ENCODE measurements around the gene CLTB. TPM values are rescaled to one million over a fixed set of nuclear protein-coding genes. Genes with fewer than 3 reads are reported as not detected.

Gene CLTB
- total and polyA plus RNA-seq, 2 of the 13 experiments (the other 11 are each of a cell fraction or from before 2014, with no cell fraction given) = 23.3 to 33.8 TPM

DNA sequence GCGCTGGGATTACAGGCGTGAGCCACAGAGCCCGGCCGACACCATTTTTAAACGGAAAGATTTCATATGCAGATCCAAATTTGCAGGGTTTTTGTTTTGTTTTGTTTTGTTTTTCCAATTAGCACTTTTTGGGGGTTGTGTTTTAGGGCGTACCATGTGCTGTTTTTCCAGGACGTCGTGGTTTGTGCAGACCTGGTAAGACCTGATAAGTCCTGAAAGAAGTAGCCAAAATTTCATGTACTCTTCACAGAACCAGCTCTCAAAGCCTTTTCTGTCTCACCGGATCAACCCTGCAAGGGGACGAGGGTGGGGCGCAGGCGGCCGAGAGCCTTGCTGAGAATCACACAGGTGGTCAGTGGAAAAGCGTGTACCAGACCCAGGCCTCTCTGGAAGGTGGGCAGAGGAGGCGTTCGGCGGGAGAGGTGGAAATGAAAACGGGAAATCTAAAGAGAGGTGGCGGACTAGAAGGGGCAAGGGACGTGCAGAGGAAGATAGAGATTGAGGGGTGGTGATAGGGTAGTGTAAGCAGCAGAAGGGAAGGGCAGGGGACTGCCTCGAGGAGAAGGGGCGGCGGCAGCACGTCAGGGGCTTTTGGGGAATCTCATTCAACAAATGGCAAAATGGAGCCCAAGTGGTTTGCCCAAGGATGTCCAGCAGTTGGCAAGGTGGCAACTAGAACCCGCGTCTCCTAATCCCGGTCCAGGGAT is 30.7 kb upstream of the CLTB start (continued):
- TF ChIP-seq ZNF687 (CRISPR knock-in tag; IDR thresholded peaks at IDR 0.05) = peak; percentile 19
- TF ChIP-seq, protein P1, sequence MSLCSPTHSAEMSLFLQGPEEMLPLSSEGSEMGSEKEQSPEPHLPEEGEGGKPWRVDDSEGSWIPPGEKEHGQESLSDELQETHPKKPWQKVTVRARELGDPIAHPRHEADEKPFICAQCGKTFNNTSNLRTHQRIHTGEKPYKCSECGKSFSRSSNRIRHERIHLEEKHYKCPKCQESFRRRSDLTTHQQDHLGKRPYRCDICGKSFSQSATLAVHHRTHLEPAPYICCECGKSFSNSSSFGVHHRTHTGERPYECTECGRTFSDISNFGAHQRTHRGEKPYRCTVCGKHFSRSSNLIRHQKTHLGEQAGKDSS (CRISPR knock-in tag; IDR thresholded peaks at IDR 0.05; ENCODE audit: borderline replicate concordance, low read depth) = 0 out of 2 replicates have a peak, but pooled peaks have one; percentile 16
- TF ChIP-seq CEBPB (IDR thresholded peaks at IDR 0.05; ENCODE audit: borderline replicate concordance, low read depth, low read length) = no peak
- no peak for TF ChIP-seq PPARG (CRISPR knock-in tag; conservative IDR thresholded peaks at IDR 0.05)

DNA sequence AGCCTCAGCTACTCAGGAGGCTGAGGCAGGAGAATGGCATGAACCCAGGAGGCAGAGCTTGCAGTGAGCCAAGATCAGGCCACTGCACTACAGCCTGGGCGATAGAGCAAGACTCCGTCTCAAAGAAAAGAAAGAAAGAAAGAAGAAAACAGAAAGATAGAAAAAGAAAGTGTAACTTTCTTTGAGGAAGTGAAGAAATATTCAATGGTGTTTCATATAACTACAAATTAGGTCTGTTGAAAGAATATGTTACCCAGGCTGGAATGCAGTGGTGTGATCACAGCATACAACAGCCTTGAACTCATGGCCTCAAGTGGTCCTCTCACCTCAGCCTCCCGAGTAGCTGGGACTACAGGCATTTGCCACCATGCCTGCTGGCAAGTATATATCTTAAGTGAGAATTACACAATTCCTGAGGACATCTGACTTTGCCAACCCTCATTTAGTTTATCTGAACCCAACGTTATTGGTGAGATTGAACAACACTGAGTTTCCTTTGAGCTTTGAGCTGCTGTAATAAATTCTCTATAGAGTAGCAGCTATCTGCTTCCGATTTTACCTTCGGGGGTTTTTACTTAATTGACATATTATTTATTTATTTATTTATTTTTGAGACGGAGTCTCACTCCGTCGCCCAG is 29.8 kb upstream of the CLTB start:
- no peak overlapping the region for H3K27ac ChIP-seq (ENCODE audit: extremely low read length, insufficient read depth, low read length)
- H3K4me1 ChIP-seq (ENCODE audit: insufficient read depth, low read length) = peaks cover 49% of the 10 kb centered on the region
- H3K36me3 ChIP-seq (replicated peaks in 1 of 2; ENCODE audit: control insufficient read depth in 1 of 2, insufficient read depth in 2 of 2, low read length in 2 of 2) = no peaks in the 10 kb centered on the region
- WGBS (ENCODE audit: low lambda C conversion rate) = 93% methylated on average over 8 of the region's 9 CpGs
- H2AFZ ChIP-seq (ENCODE audit: low read length) = no peak overlapping the region
- in situ Hi-C loops (cut with HindIII; ENCODE audit: extremely low pct_ligation_motif_present, low pct_unique_long_range_greater_than_20kb) = loop anchor here (25.0 kb wide), 1 partner anchor 584 kb away; the partner anchor contains the start of gene CPLX2
- H3K9ac ChIP-seq (ENCODE audit: insufficient read depth, low read depth, low read length) = no peak overlapping the region
- TF ChIP-seq TP53 (CRISPR knock-in tag; conservative IDR thresholded peaks at IDR 0.05) = no peak
- TF ChIP-seq, protein P2, sequence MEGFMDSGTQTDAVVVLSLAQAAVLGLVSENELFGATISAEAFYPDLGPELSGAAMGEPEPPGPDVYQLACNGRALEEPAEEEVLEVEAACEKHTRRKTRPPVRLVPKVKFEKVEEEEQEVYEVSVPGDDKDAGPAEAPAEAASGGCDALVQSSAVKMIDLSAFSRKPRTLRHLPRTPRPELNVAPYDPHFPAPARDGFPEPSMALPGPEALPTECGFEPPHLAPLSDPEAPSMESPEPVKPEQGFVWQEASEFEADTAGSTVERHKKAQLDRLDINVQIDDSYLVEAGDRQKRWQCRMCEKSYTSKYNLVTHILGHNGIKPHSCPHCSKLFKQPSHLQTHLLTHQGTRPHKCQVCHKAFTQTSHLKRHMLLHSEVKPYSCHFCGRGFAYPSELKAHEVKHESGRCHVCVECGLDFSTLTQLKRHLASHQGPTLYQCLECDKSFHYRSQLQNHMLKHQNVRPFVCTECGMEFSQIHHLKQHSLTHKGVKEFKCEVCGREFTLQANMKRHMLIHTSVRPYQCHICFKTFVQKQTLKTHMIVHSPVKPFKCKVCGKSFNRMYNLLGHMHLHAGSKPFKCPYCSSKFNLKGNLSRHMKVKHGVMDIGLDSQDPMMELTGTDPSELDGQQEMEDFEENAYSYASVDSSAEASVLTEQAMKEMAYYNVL (CRISPR knock-in tag; IDR thresholded peaks at IDR 0.05; ENCODE audit: borderline replicate concordance) = no peak
- TF ChIP-seq SNAI1 (CRISPR knock-in tag; IDR thresholded peaks at IDR 0.05; ENCODE audit: borderline replicate concordance) = no peak
- no peak for TF ChIP-seq CHD2 (IDR thresholded peaks at IDR 0.05; ENCODE audit: low read depth, low read length)
- TF ChIP-seq, protein P3, sequence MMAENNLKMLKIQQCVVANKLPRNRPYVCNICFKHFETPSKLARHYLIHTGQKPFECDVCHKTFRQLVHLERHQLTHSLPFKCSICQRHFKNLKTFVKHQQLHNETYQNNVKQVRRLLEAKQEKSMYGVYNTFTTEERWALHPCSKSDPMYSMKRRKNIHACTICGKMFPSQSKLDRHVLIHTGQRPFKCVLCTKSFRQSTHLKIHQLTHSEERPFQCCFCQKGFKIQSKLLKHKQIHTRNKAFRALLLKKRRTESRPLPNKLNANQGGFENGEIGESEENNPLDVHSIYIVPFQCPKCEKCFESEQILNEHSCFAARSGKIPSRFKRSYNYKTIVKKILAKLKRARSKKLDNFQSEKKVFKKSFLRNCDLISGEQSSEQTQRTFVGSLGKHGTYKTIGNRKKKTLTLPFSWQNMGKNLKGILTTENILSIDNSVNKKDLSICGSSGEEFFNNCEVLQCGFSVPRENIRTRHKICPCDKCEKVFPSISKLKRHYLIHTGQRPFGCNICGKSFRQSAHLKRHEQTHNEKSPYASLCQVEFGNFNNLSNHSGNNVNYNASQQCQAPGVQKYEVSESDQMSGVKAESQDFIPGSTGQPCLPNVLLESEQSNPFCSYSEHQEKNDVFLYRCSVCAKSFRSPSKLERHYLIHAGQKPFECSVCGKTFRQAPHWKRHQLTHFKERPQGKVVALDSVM (CRISPR knock-in tag; IDR thresholded peaks at IDR 0.05) = peak; percentile 73
- no peak overlapping the region for H3K4me2 ChIP-seq (ENCODE audit: low read depth, low read length)
- peaks cover 2% of the 10 kb centered on the region; the same call in 1 of the 2 replicates for H4K20me1 ChIP-seq (ENCODE audit: insufficient read depth, low read length)
- ChIA-PET CTCF (ENCODE audit: low intra/inter-chr PET ratio, low total read pairs) (no interaction called here), POLR2A (interaction anchor here (1.7 kb wide), 1 partner anchor 29 kb away, joined by 9 read pairs; the partner anchor contains the start of gene CLTB)
- peaks cover 26% of the 10 kb centered on the region for H3K79me2 ChIP-seq (ENCODE audit: insufficient read depth, low read length)
- FAIRE-seq (no peak), DNase-seq (ENCODE audit: low spot score) (no peak), ATAC-seq (no peak)
- intact Hi-C loops (cut with micrococcal nuclease; ENCODE audit: unreplicated experiment) = no loop called here
- H3K4me3 ChIP-seq (replicated peaks in 1 of 3; ENCODE audit: insufficient read depth in 1 of 3, low read depth in 2 of 3, low read length in 3 of 3) = no peak overlapping the region
- H3K9me3 ChIP-seq (ENCODE audit: low read length) = no peaks in the 10 kb centered on the region
- no TSS peak for BruUV-seq (replicated peaks)
- H3K27me3 ChIP-seq (ENCODE audit: control insufficient read depth in 1 of 2, insufficient read depth in 2 of 2, low read length in 2 of 2) = peaks cover 0 to 3% of the 10 kb centered on the region in 2 experiments; a peak in 1 of 5 replicates

Data from HepG2 (cell line).